ENCODE measurements around the gene CRYZL1. TPM values are rescaled to one million over a fixed set of nuclear protein-coding genes. Genes with fewer than 3 reads are reported as not detected.

Gene CRYZL1
- total and polyA plus RNA-seq, 3 donors from 2014 or later, result 40.6 to 75.7 (median 73.2) TPM

- 76 to 91% methylated on average over 3 of the region's 3 CpGs for WGBS, 2 donors
These were observed 44.8 kb upstream of the CRYZL1 start for GRCh38 chr21:33686386-33686785.

DNA sequence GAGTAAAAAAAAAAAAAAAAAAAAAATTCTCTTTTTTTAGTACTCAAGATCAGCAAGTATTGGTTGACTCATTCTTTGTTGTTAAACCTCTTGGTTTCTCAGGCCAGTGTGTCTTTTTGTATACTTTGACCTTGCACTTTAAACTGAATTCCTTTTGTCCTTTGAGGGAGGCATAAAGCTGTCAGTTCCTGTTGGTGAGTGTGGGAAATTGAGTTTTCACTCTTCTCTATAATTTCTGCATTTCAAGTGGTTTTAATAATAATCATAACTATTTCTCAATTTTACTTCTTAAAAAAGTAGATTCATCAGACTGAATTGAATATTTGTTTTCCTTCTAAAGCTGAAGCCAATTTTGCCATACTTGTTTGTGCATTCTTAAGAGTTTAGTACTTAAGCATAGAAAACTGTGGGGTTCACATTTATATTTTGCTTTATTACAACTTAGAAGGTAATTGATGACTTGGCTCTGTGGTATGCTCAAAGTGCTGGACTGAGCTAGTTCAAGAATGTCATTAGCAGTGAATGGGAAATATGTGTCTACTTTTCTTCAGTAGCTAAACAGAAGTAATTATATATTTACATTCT lies 44.2 kb upstream of the CRYZL1 start:
- peaks cover 14% of the 10 kb centered on the region for H3K4me1 ChIP-seq
- DNase-seq, result no peak
- no peaks in the 10 kb centered on the region for H3K9me3 ChIP-seq
- peak overlapping the region in 1 of 2 donors; percentile 43 for H3K27ac ChIP-seq
- TF ChIP-seq CTCF (IDR thresholded peaks at IDR 0.05) (no peak), POLR2A (IDR thresholded peaks at IDR 0.05) (no peak)
- H3K36me3 ChIP-seq (ENCODE audit: low read depth, missing control alignments), result no peaks in the 10 kb centered on the region
- intact Hi-C loops (cut with DNase I; ENCODE audit: low total_unique reads), result no loop called here
- no peak overlapping the region for H3K4me3 ChIP-seq
- H3K27me3 ChIP-seq, result no peaks in the 10 kb centered on the region

More at GRCh38 chr21:33686386-33686785, 44.8 kb upstream of the CRYZL1 start:
- TF ChIP-seq POLR2A (IDR thresholded peaks at IDR 0.05) (no peak), CTCF (IDR thresholded peaks at IDR 0.05) (no peak)
- H3K27ac ChIP-seq, result no peak overlapping the region
- H3K9me3 ChIP-seq, result no peaks in the 10 kb centered on the region
- no peaks in the 10 kb centered on the region for H3K27me3 ChIP-seq
- no peak for DNase-seq
- no peak overlapping the region for H3K4me3 ChIP-seq
- H3K36me3 ChIP-seq (ENCODE audit: low read depth, missing control alignments), result no peaks in the 10 kb centered on the region
- H3K4me1 ChIP-seq, result peaks cover 14% of the 10 kb centered on the region
- intact Hi-C loops (cut with DNase I; ENCODE audit: low total_unique reads), result no loop called here

DNA sequence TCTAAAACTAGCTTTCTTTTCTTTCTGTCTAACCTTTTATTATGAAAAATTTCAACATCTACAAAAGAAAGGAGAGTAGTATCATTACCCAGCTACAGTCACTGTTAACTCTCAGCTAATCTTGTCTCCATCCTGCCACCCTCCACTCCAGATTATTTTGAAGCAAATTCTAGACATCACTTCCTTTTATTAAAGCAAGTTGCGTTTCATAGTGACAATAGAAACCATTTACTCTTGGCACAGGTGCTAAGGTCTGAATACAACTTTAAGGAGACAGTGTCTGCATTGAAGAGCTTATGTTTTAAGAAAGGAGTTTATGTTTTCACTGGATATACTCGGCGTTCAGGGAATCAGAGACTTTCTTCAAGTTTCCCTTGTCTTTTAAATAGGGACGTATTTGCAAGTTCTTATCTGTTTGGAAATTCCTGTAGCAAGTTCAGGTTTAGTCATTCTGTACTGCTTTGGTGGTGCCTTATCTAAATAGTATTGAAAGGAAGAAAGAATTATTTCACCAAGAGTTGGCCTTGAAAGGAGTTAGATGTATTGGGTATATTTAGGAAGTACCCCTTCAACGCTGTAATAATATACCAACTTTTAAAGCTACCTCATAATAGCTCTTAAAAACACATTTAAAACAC lies 43.5 kb upstream of the CRYZL1 start:
- no peak for DNase-seq
- 29 to 36% methylated on average over 5 of the region's 5 CpGs for WGBS, 2 donors
- no peaks in the 10 kb centered on the region for H3K9me3 ChIP-seq
- TF ChIP-seq CTCF (IDR thresholded peaks at IDR 0.05) (no peak), POLR2A (IDR thresholded peaks at IDR 0.05) (no peak)
- no peaks in the 10 kb centered on the region for H3K36me3 ChIP-seq (ENCODE audit: low read depth, missing control alignments)
- no peak overlapping the region for H3K4me3 ChIP-seq
- intact Hi-C loops (cut with DNase I; ENCODE audit: low total_unique reads), result no loop called here
- peaks cover 14% of the 10 kb centered on the region for H3K4me1 ChIP-seq
- peak overlapping the region in 1 of 2 donors; percentile 43 for H3K27ac ChIP-seq
- no peaks in the 10 kb centered on the region for H3K27me3 ChIP-seq

DNA sequence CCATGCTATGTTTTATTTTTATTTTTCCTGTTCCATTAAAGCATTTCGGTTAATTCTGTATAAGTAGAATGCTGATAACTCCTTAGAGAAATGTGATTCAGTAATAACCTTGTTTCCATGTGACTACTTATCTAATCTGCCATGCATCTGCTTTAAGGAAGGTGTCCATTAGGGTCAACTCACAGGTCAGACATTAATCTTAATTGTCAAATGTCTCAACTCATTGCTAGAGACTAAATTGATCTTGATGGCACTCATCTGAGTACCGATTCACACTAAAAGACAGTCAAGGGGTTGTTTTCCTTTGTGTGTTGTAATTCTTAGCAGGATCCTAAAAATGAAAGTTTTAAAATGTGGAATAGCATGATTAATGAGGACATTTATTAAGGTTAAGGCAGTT lies 42.5 kb upstream of the CRYZL1 start:
- 66 to 77% methylated on average over 2 of the region's 2 CpGs for WGBS, 2 donors
- intact Hi-C loops (cut with DNase I; ENCODE audit: low total_unique reads), result no loop called here
- peaks cover 14% of the 10 kb centered on the region for H3K4me1 ChIP-seq
- H3K4me3 ChIP-seq, result no peak overlapping the region
- TF ChIP-seq POLR2A (IDR thresholded peaks at IDR 0.05), result no peak
- TF ChIP-seq CTCF (IDR thresholded peaks at IDR 0.05), result no peak
- no peak overlapping the region for H3K27ac ChIP-seq
- no peaks in the 10 kb centered on the region for H3K36me3 ChIP-seq (ENCODE audit: low read depth, missing control alignments)
- no peak for DNase-seq
- no peaks in the 10 kb centered on the region for H3K27me3 ChIP-seq
- H3K9me3 ChIP-seq, result no peaks in the 10 kb centered on the region

Measured in testis (tissue), 3 donors.